ENCODE results near the gene CCDC38. TPM values are rescaled to one million over a fixed set of nuclear protein-coding genes. Genes with fewer than 3 reads are reported as not detected.

The CCDC38 gene
- total and polyA plus RNA-seq, 9 of the 15 experiments (the other 6 are each of a cell fraction or from before 2014, with no cell fraction given) = not detected

DNA sequence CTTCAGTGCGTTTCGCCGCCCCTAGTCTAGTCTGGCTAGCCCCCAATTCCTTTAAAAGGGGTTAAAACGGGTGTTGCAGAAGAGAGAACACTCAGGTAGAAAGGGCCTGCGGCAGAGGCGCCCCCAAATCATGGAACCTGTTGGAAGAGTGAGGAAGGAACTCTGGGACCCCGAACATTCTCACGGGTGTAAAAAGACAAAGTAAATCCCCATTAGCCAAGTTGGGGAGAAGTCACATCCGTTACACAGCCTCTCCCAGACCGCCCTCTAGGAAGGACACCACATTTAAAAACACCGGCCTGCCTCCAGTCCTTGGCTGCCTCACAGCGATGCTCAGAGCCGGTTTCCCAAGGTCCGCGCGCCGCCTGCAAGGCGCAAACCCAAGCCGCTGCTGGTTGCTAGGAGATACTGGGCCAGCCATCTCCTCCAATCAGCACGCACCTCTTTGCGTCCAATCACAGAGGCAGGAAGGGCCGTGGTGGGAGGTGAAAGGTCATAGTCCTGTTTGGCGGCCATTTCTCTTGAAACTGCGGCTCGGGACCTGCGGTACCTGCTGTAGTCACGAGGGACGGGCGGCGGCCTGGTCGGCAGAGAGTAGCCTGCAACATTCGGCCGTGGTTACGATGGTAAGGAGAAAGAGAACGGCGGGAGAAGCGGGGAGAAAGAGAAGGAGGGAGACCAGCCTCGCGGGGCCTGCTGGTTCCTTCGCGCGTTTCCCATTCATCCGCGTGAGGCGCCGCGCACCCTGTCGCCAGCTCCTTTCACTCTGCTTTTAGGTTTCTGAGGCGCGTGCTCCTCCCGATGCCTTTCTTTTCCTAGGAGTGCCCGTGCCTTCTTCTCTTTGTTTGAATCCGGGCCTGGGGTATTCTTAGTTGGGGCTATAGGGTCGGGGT, 83.7 kb downstream of the CCDC38 start, which contains the start of gene SNRPF (continued):
- TF ChIP-seq RBM34 (IDR thresholded peaks at IDR 0.05; ENCODE audit: borderline replicate concordance, insufficient read depth, low read length) = no peak
- TF ChIP-seq, protein P1, sequence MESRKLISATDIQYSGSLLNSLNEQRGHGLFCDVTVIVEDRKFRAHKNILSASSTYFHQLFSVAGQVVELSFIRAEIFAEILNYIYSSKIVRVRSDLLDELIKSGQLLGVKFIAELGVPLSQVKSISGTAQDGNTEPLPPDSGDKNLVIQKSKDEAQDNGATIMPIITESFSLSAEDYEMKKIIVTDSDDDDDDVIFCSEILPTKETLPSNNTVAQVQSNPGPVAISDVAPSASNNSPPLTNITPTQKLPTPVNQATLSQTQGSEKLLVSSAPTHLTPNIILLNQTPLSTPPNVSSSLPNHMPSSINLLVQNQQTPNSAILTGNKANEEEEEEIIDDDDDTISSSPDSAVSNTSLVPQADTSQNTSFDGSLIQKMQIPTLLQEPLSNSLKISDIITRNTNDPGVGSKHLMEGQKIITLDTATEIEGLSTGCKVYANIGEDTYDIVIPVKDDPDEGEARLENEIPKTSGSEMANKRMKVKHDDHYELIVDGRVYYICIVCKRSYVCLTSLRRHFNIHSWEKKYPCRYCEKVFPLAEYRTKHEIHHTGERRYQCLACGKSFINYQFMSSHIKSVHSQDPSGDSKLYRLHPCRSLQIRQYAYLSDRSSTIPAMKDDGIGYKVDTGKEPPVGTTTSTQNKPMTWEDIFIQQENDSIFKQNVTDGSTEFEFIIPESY (CRISPR knock-in tag; IDR thresholded peaks at IDR 0.05) = peak; percentile 31; the same call in 1 of the 2 replicates
- no peak for TF ChIP-seq CHD1 (IDR thresholded peaks at IDR 0.05; ENCODE audit: low read length)

DNA sequence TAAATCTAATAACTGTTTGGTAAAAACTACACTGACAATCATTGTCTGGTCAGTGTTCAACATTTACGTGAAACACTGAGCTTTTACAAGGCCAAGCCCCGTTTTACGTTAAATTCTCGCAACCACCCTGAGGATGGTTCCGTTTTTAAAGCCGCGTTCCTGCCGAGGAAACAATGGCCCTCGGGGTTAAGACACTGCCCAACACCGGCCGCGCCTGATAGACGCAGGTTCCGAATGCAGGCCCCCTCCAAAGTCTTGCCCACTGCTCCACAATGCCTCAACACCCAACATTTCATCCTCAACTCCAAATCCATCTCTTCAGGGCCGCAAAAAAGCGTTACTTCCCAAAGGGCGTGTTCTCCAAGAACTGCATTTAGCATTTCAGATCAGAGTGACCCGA, 84.6 kb downstream of the CCDC38 start:
- in situ Hi-C loops (cut with MboI) = no loop called here
- H3K4me1 ChIP-seq (replicated peaks in 1 of 2; ENCODE audit: control insufficient read depth in 2 of 2, insufficient read depth in 2 of 2, low read length in 2 of 2) = peaks cover 0 to 7% of the 10 kb centered on the region in 2 experiments; a peak in 3 of 5 replicates
- TF ChIP-seq, protein P2, sequence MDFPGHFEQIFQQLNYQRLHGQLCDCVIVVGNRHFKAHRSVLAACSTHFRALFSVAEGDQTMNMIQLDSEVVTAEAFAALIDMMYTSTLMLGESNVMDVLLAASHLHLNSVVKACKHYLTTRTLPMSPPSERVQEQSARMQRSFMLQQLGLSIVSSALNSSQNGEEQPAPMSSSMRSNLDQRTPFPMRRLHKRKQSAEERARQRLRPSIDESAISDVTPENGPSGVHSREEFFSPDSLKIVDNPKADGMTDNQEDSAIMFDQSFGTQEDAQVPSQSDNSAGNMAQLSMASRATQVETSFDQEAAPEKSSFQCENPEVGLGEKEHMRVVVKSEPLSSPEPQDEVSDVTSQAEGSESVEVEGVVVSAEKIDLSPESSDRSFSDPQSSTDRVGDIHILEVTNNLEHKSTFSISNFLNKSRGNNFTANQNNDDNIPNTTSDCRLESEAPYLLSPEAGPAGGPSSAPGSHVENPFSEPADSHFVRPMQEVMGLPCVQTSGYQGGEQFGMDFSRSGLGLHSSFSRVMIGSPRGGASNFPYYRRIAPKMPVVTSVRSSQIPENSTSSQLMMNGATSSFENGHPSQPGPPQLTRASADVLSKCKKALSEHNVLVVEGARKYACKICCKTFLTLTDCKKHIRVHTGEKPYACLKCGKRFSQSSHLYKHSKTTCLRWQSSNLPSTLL (IDR thresholded peaks at IDR 0.05) = no peak
- no peak for TF ChIP-seq RBFOX2 (IDR thresholded peaks at IDR 0.05; ENCODE audit: low read depth, low read length)
- TF ChIP-seq GABPA (tag; conservative IDR thresholded peaks at IDR 0.05; ENCODE audit: low read depth) = no peak
- no peak for TF ChIP-seq TEAD1 (CRISPR knock-in tag; IDR thresholded peaks at IDR 0.05)
- TF ChIP-seq ZNF3 (CRISPR knock-in tag; IDR thresholded peaks at IDR 0.05) = no peak
- TF ChIP-seq DIDO1 (tag; IDR thresholded peaks at IDR 0.05; ENCODE audit: low read depth) = no peak
- TF ChIP-seq, protein P3, sequence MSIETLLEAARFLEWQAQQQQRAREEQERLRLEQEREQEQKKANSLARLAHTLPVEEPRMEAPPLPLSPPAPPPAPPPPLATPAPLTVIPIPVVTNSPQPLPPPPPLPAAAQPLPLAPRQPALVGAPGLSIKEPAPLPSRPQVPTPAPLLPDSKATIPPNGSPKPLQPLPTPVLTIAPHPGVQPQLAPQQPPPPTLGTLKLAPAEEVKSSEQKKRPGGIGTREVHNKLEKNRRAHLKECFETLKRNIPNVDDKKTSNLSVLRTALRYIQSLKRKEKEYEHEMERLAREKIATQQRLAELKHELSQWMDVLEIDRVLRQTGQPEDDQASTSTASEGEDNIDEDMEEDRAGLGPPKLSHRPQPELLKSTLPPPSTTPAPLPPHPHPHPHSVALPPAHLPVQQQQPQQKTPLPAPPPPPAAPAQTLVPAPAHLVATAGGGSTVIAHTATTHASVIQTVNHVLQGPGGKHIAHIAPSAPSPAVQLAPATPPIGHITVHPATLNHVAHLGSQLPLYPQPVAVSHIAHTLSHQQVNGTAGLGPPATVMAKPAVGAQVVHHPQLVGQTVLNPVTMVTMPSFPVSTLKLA (conservative IDR thresholded peaks at IDR 0.05) = no peak

More for the DNA sequence above, 84.6 kb downstream of the CCDC38 start:
- ATAC-seq = no peak
- CTCF ChIA-PET (ENCODE audit: low intra/inter-chr PET ratio) = interaction anchor here (0.5 kb wide), 1 partner anchor 374 kb away, joined by 3 read pairs; no protein-coding TSS in a partner anchor
- WGBS (ENCODE audit: insufficient coverage, low coverage, missing lambda C conversion rate) = 77% methylated on average over 18 of the region's 18 CpGs
- H3K9me1 ChIP-seq (ENCODE audit: control insufficient read depth, insufficient read depth, low read length) = no peaks in the 10 kb centered on the region
- no peak overlapping the region for H3K27ac ChIP-seq (ENCODE audit: extremely low read depth, low read depth, low read length)
- H4K20me1 ChIP-seq (replicated peaks; ENCODE audit: control insufficient read depth, insufficient read depth, low read length) = no peaks in the 10 kb centered on the region
- H2AFZ ChIP-seq (ENCODE audit: low read depth, low read length) = peak overlapping the region; percentile 95
- peaks cover 44% of the 10 kb centered on the region for H3K79me2 ChIP-seq (ENCODE audit: control insufficient read depth, insufficient read depth, low read length)
- intact Hi-C loops (cut with micrococcal nuclease) = loop anchor here (2.0 kb wide), 1 partner anchor 187 kb away; no protein-coding TSS in a partner anchor
- H3K4me3 ChIP-seq = no peak overlapping the region
- no TSS peak for BruUV-seq (replicated peaks)
- DNase-seq (ENCODE audit: extremely low read depth in 1 of 4, low spot score in 3 of 4) = no peak
- H3K36me3 ChIP-seq (ENCODE audit: control insufficient read depth, insufficient read depth, low read length) = peaks cover 28% of the 10 kb centered on the region
- FAIRE-seq = no peak
- H3K27me3 ChIP-seq (ENCODE audit: control insufficient read depth in 2 of 2, insufficient read depth in 2 of 2, low read length in 2 of 2) = no peaks in the 10 kb centered on the region; a peak in 2 of 5 replicates
- POLR2A ChIA-PET = no interaction called here
- H3K9ac ChIP-seq (ENCODE audit: insufficient read depth in 1 of 2, low read depth in 2 of 2, low read length in 2 of 2) = no peak overlapping the region
- H3K4me2 ChIP-seq (ENCODE audit: insufficient read depth, low read length) = no peak overlapping the region
- no peaks in the 10 kb centered on the region; the same call in 1 of the 2 replicates for H3K9me3 ChIP-seq (replicated peaks; ENCODE audit: control insufficient read depth, insufficient read depth, low read depth, low read length)
